HL-60 (cell line): ENCODE results near the gene CCDC88C.

Experiments
- GABPA ChIP-seq: IDR thresholded peaks from 2 replicates; pipeline ENCODE4 v1.6.1; 2012; ENCODE audit warnings: low read depth
- POLR2AphosphoS5 ChIP-seq: IDR thresholded peaks from 2 replicates; pipeline ENCODE4 v1.6.1; 2012; ENCODE audit warnings: low read depth
- SPI1 ChIP-seq: IDR thresholded peaks from 2 replicates; pipeline ENCODE4 v1.6.1; 2012; ENCODE audit warnings: low read depth, mild to moderate bottlenecking, borderline replicate concordance
- TF ChIP-seq, protein P1 (sequence below): IDR thresholded peaks from one replicate; pipeline ENCODE4 v1.5.1; 2011; ENCODE audit warnings: low read length, control low read depth, inconsistent platforms; ENCODE audit not compliant: insufficient read depth
- TF ChIP-seq, protein P2 (sequence below): IDR thresholded peaks from 2 replicates; pipeline ENCODE4 v1.6.1; 2012; ENCODE audit warnings: low read depth; ENCODE audit not compliant: insufficient replicate concordance

DNA sequence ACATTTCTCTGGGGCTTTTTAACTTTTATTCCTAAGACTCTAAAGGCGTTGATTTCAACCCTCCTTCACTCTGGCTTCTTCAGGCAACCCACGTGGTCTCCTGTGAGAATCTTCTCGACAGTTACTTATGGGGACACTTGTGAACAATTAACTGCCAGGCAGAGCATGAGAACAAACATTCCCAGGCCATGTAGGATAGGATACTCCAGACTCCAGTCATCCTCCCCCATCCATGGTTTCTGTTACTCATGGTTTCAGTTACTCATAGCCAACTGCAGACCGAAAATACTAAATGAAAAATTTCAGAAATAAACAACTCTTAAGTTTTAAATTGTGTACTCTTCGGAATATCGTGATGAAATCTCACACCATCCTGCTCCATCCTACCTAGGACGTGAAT is 192.6 kb downstream of the CCDC88C start:
- TF ChIP-seq, protein P1, sequence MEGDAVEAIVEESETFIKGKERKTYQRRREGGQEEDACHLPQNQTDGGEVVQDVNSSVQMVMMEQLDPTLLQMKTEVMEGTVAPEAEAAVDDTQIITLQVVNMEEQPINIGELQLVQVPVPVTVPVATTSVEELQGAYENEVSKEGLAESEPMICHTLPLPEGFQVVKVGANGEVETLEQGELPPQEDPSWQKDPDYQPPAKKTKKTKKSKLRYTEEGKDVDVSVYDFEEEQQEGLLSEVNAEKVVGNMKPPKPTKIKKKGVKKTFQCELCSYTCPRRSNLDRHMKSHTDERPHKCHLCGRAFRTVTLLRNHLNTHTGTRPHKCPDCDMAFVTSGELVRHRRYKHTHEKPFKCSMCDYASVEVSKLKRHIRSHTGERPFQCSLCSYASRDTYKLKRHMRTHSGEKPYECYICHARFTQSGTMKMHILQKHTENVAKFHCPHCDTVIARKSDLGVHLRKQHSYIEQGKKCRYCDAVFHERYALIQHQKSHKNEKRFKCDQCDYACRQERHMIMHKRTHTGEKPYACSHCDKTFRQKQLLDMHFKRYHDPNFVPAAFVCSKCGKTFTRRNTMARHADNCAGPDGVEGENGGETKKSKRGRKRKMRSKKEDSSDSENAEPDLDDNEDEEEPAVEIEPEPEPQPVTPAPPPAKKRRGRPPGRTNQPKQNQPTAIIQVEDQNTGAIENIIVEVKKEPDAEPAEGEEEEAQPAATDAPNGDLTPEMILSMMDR = no peak
- TF ChIP-seq, protein P2, sequence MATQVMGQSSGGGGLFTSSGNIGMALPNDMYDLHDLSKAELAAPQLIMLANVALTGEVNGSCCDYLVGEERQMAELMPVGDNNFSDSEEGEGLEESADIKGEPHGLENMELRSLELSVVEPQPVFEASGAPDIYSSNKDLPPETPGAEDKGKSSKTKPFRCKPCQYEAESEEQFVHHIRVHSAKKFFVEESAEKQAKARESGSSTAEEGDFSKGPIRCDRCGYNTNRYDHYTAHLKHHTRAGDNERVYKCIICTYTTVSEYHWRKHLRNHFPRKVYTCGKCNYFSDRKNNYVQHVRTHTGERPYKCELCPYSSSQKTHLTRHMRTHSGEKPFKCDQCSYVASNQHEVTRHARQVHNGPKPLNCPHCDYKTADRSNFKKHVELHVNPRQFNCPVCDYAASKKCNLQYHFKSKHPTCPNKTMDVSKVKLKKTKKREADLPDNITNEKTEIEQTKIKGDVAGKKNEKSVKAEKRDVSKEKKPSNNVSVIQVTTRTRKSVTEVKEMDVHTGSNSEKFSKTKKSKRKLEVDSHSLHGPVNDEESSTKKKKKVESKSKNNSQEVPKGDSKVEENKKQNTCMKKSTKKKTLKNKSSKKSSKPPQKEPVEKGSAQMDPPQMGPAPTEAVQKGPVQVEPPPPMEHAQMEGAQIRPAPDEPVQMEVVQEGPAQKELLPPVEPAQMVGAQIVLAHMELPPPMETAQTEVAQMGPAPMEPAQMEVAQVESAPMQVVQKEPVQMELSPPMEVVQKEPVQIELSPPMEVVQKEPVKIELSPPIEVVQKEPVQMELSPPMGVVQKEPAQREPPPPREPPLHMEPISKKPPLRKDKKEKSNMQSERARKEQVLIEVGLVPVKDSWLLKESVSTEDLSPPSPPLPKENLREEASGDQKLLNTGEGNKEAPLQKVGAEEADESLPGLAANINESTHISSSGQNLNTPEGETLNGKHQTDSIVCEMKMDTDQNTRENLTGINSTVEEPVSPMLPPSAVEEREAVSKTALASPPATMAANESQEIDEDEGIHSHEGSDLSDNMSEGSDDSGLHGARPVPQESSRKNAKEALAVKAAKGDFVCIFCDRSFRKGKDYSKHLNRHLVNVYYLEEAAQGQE = no peak
- TF ChIP-seq POLR2AphosphoS5 (no peak), GABPA (no peak), SPI1 (no peak)
